GM23338 (cell line): ENCODE results near the gene GRM4.

Source experiments
- EZH2 ChIP-seq: fragments of 200-600 bp; sonication (generic); IDR thresholded peaks from one replicate; pipeline ENCODE4 v1.8.0; 2017; ENCODE audit warnings: antibody characterized with exemption, mild to moderate bottlenecking, low read depth; ENCODE audit not compliant: unreplicated experiment
- JUNB ChIP-seq: IDR thresholded peaks from one replicate; pipeline ENCODE4 v1.6.1; 2016; ENCODE audit warnings: antibody characterized with exemption; ENCODE audit not compliant: unreplicated experiment

DNA sequence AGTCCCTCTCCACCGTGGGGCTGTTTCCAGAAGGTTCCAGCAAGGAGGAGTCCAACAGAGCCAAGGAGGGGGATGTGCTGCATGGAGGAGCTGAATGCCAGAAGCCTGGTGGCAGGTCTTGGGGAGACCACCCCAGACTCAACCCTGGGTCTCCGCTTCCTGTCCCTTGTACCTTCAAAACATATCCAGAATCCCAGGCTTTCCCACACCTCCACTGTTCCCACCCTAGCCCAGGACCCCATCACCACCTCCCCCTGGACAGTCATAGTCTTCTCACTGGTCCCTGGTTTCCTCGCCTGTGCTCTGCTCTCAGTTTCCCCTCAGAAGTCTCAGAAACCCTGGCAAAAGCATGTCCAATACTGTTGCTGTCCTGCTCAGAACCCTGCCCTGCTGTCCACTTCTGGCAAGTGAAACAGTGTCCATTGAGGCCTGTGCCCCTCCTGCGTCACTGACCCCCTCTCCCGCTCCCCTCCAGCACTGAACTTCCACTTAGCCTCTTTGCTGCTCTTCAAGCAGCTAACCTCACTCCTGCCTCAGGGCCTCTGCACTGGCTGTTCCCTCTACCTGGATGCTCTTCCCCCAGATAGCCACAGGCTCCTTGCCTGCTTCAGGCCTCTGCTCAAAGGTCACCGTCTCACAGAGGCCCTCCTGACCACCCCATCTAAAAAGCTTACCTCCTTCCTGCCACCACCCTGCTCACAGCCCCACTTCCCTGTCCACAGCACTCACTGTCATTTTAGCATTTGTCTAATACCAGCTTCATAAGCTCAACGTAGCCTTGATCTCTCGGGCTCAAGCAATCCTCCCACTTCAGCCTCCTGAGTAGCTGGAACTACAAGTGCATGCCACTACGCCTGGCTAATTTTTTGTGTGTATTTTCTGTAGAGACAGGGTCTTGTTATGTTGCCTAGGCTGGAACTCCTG lies 169.2 kb downstream of the GRM4 start:
- TF ChIP-seq EZH2: no peak
- TF ChIP-seq JUNB: no peak
